ENCODE results near the gene RGS9. TPM values are rescaled to one million over a fixed set of nuclear protein-coding genes. Genes with fewer than 3 reads are reported as not detected.

The RGS9 gene
- total and polyA plus RNA-seq, 2 donors (not counting 1 experiment from before 2014, with no cell fraction given) = 1.6 to 1.7 TPM

- DNase-seq (ENCODE audit: low read depth in 2 of 2) = no peak
- H3K9me3 ChIP-seq (ENCODE audit: control insufficient read depth, insufficient read depth, low read depth, low read length) = no peaks in the 10 kb centered on the region
- no peaks in the 10 kb centered on the region for H3K4me1 ChIP-seq (ENCODE audit: control insufficient read depth, extremely low read depth, insufficient read depth, low read length)
- H3K9ac ChIP-seq (ENCODE audit: insufficient read depth, low read length) = no peak overlapping the region
- H3K79me2 ChIP-seq (ENCODE audit: control insufficient read depth, insufficient read depth, low read length) = no peaks in the 10 kb centered on the region
- peaks cover 10% of the 10 kb centered on the region for H3K27me3 ChIP-seq (ENCODE audit: control insufficient read depth, insufficient read depth, low read length)
- no peaks in the 10 kb centered on the region for H3K36me3 ChIP-seq (ENCODE audit: control insufficient read depth, insufficient read depth, low read length)
- H3K27ac ChIP-seq (ENCODE audit: insufficient read depth, low read length) = no peak overlapping the region
- no peaks in the 10 kb centered on the region for H4K20me1 ChIP-seq (ENCODE audit: control insufficient read depth, extremely low read depth, insufficient read depth, low read length)
- no peak overlapping the region for H2AFZ ChIP-seq (ENCODE audit: low read length)
- no peak overlapping the region for H3K4me2 ChIP-seq (ENCODE audit: extremely low read depth, insufficient read depth, low read length)
- no peak overlapping the region for H3K4me3 ChIP-seq (replicated peaks in 1 of 4; ENCODE audit: control extremely low read depth in 1 of 4, insufficient read depth in 1 of 4, low read depth in 3 of 4, low read length in 4 of 4)
- TF ChIP-seq CTCF (conservative IDR thresholded peaks at IDR 0.05 in 1 of 2, IDR thresholded peaks at IDR 0.05 in 1 of 2; ENCODE audit: low read depth in 1 of 2, low read length in 2 of 2) (no peak), EZH2 (IDR thresholded peaks at IDR 0.05; ENCODE audit: low read length, missing control alignments) (no peak)
Observed at GRCh38 chr17:65145743-65146142, 8.6 kb downstream of the RGS9 start.

- Histone ChIP-seq H3K79me2 (ENCODE audit: control insufficient read depth, insufficient read depth, low read length) (no peaks in the 10 kb centered on the region), H2AFZ (ENCODE audit: low read length) (no peak overlapping the region), H3K36me3 (ENCODE audit: control insufficient read depth, insufficient read depth, low read length) (no peaks in the 10 kb centered on the region), H3K27ac (ENCODE audit: insufficient read depth, low read length) (no peak overlapping the region), H3K4me1 (ENCODE audit: control insufficient read depth, extremely low read depth, insufficient read depth, low read length) (no peaks in the 10 kb centered on the region), H3K9me3 (ENCODE audit: control insufficient read depth, insufficient read depth, low read depth, low read length) (no peaks in the 10 kb centered on the region), H3K4me2 (ENCODE audit: extremely low read depth, insufficient read depth, low read length) (no peak overlapping the region), H3K27me3 (ENCODE audit: control insufficient read depth, insufficient read depth, low read length) (peaks cover 14% of the 10 kb centered on the region), H3K4me3 (replicated peaks in 1 of 4; ENCODE audit: control extremely low read depth in 1 of 4, insufficient read depth in 1 of 4, low read depth in 3 of 4, low read length in 4 of 4) (no peak overlapping the region), H3K9ac (ENCODE audit: insufficient read depth, low read length) (no peak overlapping the region), H4K20me1 (ENCODE audit: control insufficient read depth, extremely low read depth, insufficient read depth, low read length) (no peaks in the 10 kb centered on the region)
- DNase-seq (ENCODE audit: low read depth in 2 of 2) = no peak
- TF ChIP-seq EZH2 (IDR thresholded peaks at IDR 0.05; ENCODE audit: low read length, missing control alignments) (no peak), CTCF (conservative IDR thresholded peaks at IDR 0.05 in 1 of 2, IDR thresholded peaks at IDR 0.05 in 1 of 2; ENCODE audit: low read depth in 1 of 2, low read length in 2 of 2) (no peak)
Observed at GRCh38 chr17:65147955-65148354, 10.8 kb downstream of the RGS9 start.

- H2AFZ ChIP-seq (ENCODE audit: low read length) = no peak overlapping the region
- peaks cover 5% of the 10 kb centered on the region for H3K27me3 ChIP-seq (ENCODE audit: control insufficient read depth, insufficient read depth, low read length)
- no peaks in the 10 kb centered on the region for H3K79me2 ChIP-seq (ENCODE audit: control insufficient read depth, insufficient read depth, low read length)
- no peaks in the 10 kb centered on the region for H3K4me1 ChIP-seq (ENCODE audit: control insufficient read depth, extremely low read depth, insufficient read depth, low read length)
- no peaks in the 10 kb centered on the region for H3K36me3 ChIP-seq (ENCODE audit: control insufficient read depth, insufficient read depth, low read length)
- H3K27ac ChIP-seq (ENCODE audit: insufficient read depth, low read length) = no peak overlapping the region
- no peak overlapping the region for H3K4me3 ChIP-seq (replicated peaks in 1 of 4; ENCODE audit: control extremely low read depth in 1 of 4, insufficient read depth in 1 of 4, low read depth in 3 of 4, low read length in 4 of 4)
- no peaks in the 10 kb centered on the region for H3K9me3 ChIP-seq (ENCODE audit: control insufficient read depth, insufficient read depth, low read depth, low read length)
- peak; percentile 26 to 31 for DNase-seq (ENCODE audit: low read depth in 2 of 2)
- no peak overlapping the region for H3K9ac ChIP-seq (ENCODE audit: insufficient read depth, low read length)
- TF ChIP-seq EZH2 (IDR thresholded peaks at IDR 0.05; ENCODE audit: low read length, missing control alignments) (no peak), CTCF (conservative IDR thresholded peaks at IDR 0.05 in 1 of 2, IDR thresholded peaks at IDR 0.05 in 1 of 2; ENCODE audit: low read depth in 1 of 2, low read length in 2 of 2) (no peak)
- H4K20me1 ChIP-seq (ENCODE audit: control insufficient read depth, extremely low read depth, insufficient read depth, low read length) = no peaks in the 10 kb centered on the region
- H3K4me2 ChIP-seq (ENCODE audit: extremely low read depth, insufficient read depth, low read length) = no peak overlapping the region
Observed at GRCh38 chr17:65154770-65155589, 17.8 kb downstream of the RGS9 start.

All from fibroblast of lung (primary cell).